ENCODE data around the gene HOXA2.

- TF ChIP-seq CTCF (conservative IDR thresholded peaks at IDR 0.05 in 1 of 2, IDR thresholded peaks at IDR 0.05 in 1 of 2; ENCODE audit: extremely low read depth in 1 of 2, insufficient read depth in 1 of 2, low read depth in 1 of 2, low read length in 2 of 2) (no peak), EZH2 (IDR thresholded peaks at IDR 0.05; ENCODE audit: borderline replicate concordance, low read length) (no peak)
These were observed 6.4 kb downstream of the HOXA2 start, which contains the start of gene HOXA1 for GRCh38 chr7:27095897-27096767.
